WTC11 (cell line): ENCODE data around the gene TRIM62. TPM values are rescaled to one million over a fixed set of nuclear protein-coding genes. Genes with fewer than 3 reads are reported as not detected.

ENCODE experiments used
- ATAC-seq: fragments of 200-7000 bp; cut with Tn5 transposase; 2 replicates; pipeline ENCODE4 v1.10.0; 2021; ENCODE audit warnings: mild to moderate bottlenecking, moderate library complexity
- CTCF ChIA-PET: fragments of 300-600 bp; sonication (Branson Sonifier 250); formaldehyde crosslinking; loops from one replicate; lab custom pipeline; 2021; ENCODE audit warnings: antibody characterized with exemption; lab: Charles Lee
- POLR2A ChIA-PET: fragments of 350-600 bp; sonication (Branson Sonifier 250); formaldehyde crosslinking; loops from one replicate; lab custom pipeline; 2021; ENCODE audit warnings: antibody characterized with exemption; lab: Charles Lee
- DNase-seq: peaks from one replicate; pipeline ENCODE4 v3.0.0; 2021; ENCODE audit warnings: low spot score
- H3K27ac Mint-ChIP-seq: 2 replicates; pipeline ENCODE4 v1.8.0; 2021; ENCODE audit warnings: mixed read lengths
- H3K27me3 Mint-ChIP-seq: 2 replicates; pipeline ENCODE4 v1.8.0; 2021; ENCODE audit warnings: low read depth, mild to moderate bottlenecking, moderate library complexity, mixed read lengths
- H3K36me3 Mint-ChIP-seq: 2 replicates; pipeline ENCODE4 v1.8.0; 2021; ENCODE audit warnings: mixed read lengths
- H3K4me1 Mint-ChIP-seq: 2 replicates; pipeline ENCODE4 v1.8.0; 2022; ENCODE audit warnings: mixed read lengths
- H3K4me3 Mint-ChIP-seq: 2 replicates; pipeline ENCODE4 v1.8.0; 2021; ENCODE audit warnings: mild to moderate bottlenecking, moderate library complexity, mixed read lengths
- H3K9me3 Mint-ChIP-seq: 2 replicates; pipeline ENCODE4 v1.8.0; 2021; ENCODE audit warnings: mixed read lengths
- ATF1 ChIP-seq: sonication (generic); formaldehyde crosslinking; IDR thresholded peaks from 2 replicates; pipeline ENCODE4 v1.8.1; 2023; ENCODE audit warnings: mild to moderate bottlenecking, moderate library complexity, missing genetic modification reagents
- EMX1 ChIP-seq: fragments of 250-450 bp; sonication (Bioruptor Pico); IDR thresholded peaks from 2 replicates; pipeline ENCODE4 v1.8.0; 2021; ENCODE audit warnings: mild to moderate bottlenecking
- ESRRA ChIP-seq: sonication (generic); formaldehyde crosslinking; IDR thresholded peaks from 2 replicates; pipeline ENCODE4 v1.8.1; 2022; ENCODE audit warnings: mild to moderate bottlenecking, missing genetic modification reagents, borderline replicate concordance
- FOXJ3 ChIP-seq: sonication (generic); formaldehyde crosslinking; IDR thresholded peaks from 2 replicates; pipeline ENCODE4 v1.9.0; 2021; ENCODE audit warnings: missing genetic modification reagents, mild to moderate bottlenecking, borderline replicate concordance
- FOXK1 ChIP-seq: sonication (generic); formaldehyde crosslinking; IDR thresholded peaks from 2 replicates; pipeline ENCODE4 v1.8.0; 2022; ENCODE audit warnings: mild to moderate bottlenecking, moderate library complexity, missing genetic modification reagents
- KAT7 ChIP-seq: sonication (generic); formaldehyde crosslinking; IDR thresholded peaks from 2 replicates; pipeline ENCODE4 v1.8.1; 2023; ENCODE audit warnings: missing genetic modification reagents, mild to moderate bottlenecking, borderline replicate concordance
- NFYB ChIP-seq: sonication (generic); formaldehyde crosslinking; conservative IDR thresholded peaks from 2 replicates; pipeline ENCODE4 v1.8.0; 2022; ENCODE audit warnings: low read depth, missing genetic modification reagents
- NR1H2 ChIP-seq: sonication (generic); formaldehyde crosslinking; IDR thresholded peaks from 2 replicates; pipeline ENCODE4 v1.9.0; 2021; ENCODE audit warnings: mild to moderate bottlenecking, moderate library complexity, missing genetic modification reagents
- NR2C2 ChIP-seq: sonication (generic); formaldehyde crosslinking; IDR thresholded peaks from 2 replicates; pipeline ENCODE4 v1.8.0; 2022; ENCODE audit warnings: mild to moderate bottlenecking, missing genetic modification reagents
- PRRX2 ChIP-seq: fragments of 250-450 bp; sonication (Bioruptor Pico); IDR thresholded peaks from 2 replicates; pipeline ENCODE4 v1.8.0; 2021; ENCODE audit warnings: mild to moderate bottlenecking
- SOX15 ChIP-seq: fragments of 250-450 bp; sonication (Bioruptor Pico); IDR thresholded peaks from 2 replicates; pipeline ENCODE4 v1.9.0; 2021; ENCODE audit warnings: mild to moderate bottlenecking
- SP1 ChIP-seq: sonication (generic); formaldehyde crosslinking; conservative IDR thresholded peaks from 2 replicates; pipeline ENCODE4 v1.8.1; 2022; ENCODE audit warnings: missing genetic modification reagents
- TCF7 ChIP-seq: sonication (generic); formaldehyde crosslinking; IDR thresholded peaks from 2 replicates; pipeline ENCODE4 v1.8.0; 2022; ENCODE audit warnings: mild to moderate bottlenecking, low read depth, missing genetic modification reagents, moderate library complexity
- ZNF138 ChIP-seq: sonication (generic); formaldehyde crosslinking; conservative IDR thresholded peaks from 2 replicates; pipeline ENCODE4 v1.8.1; 2022; ENCODE audit warnings: mild to moderate bottlenecking, moderate library complexity, missing genetic modification reagents
- ZNF396 ChIP-seq: fragments of 250-450 bp; sonication (Bioruptor Pico); IDR thresholded peaks from 2 replicates; pipeline ENCODE4 v1.8.0; 2021; ENCODE audit warnings: mild to moderate bottlenecking, moderate library complexity, borderline replicate concordance
- ZNF416 ChIP-seq: fragments of 250-450 bp; sonication (Bioruptor Pico); IDR thresholded peaks from 2 replicates; pipeline ENCODE4 v1.9.0; 2021; ENCODE audit warnings: mild to moderate bottlenecking, inconsistent platforms
- total RNA-seq: library from RNA; stranded (reverse); gene quantifications from 3 replicates; pipeline ENCODE4 v1.2.3, GENCODE V29; 2021
- TF ChIP-seq, protein P1 (sequence below): sonication (generic); formaldehyde crosslinking; conservative IDR thresholded peaks from 2 replicates; pipeline ENCODE4 v1.8.1; 2023; ENCODE audit warnings: mild to moderate bottlenecking, low read depth, missing genetic modification reagents, moderate library complexity
- TF ChIP-seq, protein P2 (sequence below): sonication (generic); formaldehyde crosslinking; IDR thresholded peaks from 2 replicates; pipeline ENCODE4 v1.8.1; 2023; ENCODE audit warnings: mild to moderate bottlenecking, missing genetic modification reagents
- TF ChIP-seq, protein P3 (sequence below): fragments of 250-450 bp; sonication (Bioruptor Pico); IDR thresholded peaks from 2 replicates; pipeline ENCODE4 v1.9.0; 2021; ENCODE audit warnings: mild to moderate bottlenecking
- TF ChIP-seq, protein P4 (sequence below): fragments of 250-450 bp; sonication (Bioruptor Pico); IDR thresholded peaks from 2 replicates; pipeline ENCODE4 v1.9.0; 2021; ENCODE audit warnings: mild to moderate bottlenecking
- TF ChIP-seq, protein P5 (sequence below): sonication (generic); formaldehyde crosslinking; IDR thresholded peaks from 2 replicates; pipeline ENCODE4 v1.8.1; 2023; ENCODE audit warnings: mild to moderate bottlenecking, missing genetic modification reagents, moderate library complexity
- TF ChIP-seq, protein P6 (sequence below): sonication (generic); formaldehyde crosslinking; IDR thresholded peaks from 2 replicates; pipeline ENCODE4 v1.8.1; 2022; ENCODE audit warnings: mild to moderate bottlenecking, moderate library complexity, missing genetic modification reagents
- TF ChIP-seq, protein P7 (sequence below): sonication (generic); formaldehyde crosslinking; IDR thresholded peaks from 2 replicates; pipeline ENCODE4 v1.8.1; 2022; ENCODE audit warnings: low read depth, missing genetic modification reagents, borderline replicate concordance
- TF ChIP-seq, protein P8 (sequence below): fragments of 200-600 bp; IDR thresholded peaks from 2 replicates; pipeline ENCODE4 v1.8.0; 2022; ENCODE audit warnings: antibody characterized with exemption

The TRIM62 gene
- total RNA-seq, 1 experiment from 2014 or later: 13.6 TPM

DNA sequence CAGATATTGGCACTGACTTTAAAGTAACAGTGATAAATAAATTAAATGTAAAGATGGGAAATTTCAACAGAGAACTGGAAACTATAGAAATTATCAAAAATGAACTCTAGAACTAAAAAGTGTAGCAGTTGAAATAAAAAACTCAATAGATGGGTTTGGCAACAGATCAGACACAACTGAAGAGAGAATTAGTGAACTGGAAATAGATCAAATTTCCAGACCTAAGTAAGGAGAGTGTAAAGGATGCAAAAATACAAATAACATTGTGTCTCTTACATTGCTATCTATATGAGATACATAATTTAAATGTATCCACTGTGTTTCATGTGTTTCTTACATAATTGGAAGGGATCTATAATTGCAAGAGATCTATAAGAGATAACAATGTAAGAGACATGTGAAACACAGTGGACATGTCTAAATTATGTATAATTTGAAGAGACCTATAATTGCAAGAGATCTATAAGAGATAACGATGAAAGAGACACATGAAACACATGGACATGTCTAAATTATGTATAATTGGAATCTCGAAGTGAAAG, 42.4 kb upstream of the TRIM62 start (continued):
- no peak for TF ChIP-seq SOX15 (CRISPR knock-in tag)
- no peak for TF ChIP-seq TCF7 (CRISPR knock-in tag)
- no peak for TF ChIP-seq SP1 (CRISPR knock-in tag)
- TF ChIP-seq NR2C2 (CRISPR knock-in tag): no peak
- TF ChIP-seq, protein P1, sequence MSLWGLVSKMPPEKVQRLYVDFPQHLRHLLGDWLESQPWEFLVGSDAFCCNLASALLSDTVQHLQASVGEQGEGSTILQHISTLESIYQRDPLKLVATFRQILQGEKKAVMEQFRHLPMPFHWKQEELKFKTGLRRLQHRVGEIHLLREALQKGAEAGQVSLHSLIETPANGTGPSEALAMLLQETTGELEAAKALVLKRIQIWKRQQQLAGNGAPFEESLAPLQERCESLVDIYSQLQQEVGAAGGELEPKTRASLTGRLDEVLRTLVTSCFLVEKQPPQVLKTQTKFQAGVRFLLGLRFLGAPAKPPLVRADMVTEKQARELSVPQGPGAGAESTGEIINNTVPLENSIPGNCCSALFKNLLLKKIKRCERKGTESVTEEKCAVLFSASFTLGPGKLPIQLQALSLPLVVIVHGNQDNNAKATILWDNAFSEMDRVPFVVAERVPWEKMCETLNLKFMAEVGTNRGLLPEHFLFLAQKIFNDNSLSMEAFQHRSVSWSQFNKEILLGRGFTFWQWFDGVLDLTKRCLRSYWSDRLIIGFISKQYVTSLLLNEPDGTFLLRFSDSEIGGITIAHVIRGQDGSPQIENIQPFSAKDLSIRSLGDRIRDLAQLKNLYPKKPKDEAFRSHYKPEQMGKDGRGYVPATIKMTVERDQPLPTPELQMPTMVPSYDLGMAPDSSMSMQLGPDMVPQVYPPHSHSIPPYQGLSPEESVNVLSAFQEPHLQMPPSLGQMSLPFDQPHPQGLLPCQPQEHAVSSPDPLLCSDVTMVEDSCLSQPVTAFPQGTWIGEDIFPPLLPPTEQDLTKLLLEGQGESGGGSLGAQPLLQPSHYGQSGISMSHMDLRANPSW (CRISPR knock-in tag): no peak
- no peak for TF ChIP-seq NR1H2 (CRISPR knock-in tag)
- TF ChIP-seq, protein P2, sequence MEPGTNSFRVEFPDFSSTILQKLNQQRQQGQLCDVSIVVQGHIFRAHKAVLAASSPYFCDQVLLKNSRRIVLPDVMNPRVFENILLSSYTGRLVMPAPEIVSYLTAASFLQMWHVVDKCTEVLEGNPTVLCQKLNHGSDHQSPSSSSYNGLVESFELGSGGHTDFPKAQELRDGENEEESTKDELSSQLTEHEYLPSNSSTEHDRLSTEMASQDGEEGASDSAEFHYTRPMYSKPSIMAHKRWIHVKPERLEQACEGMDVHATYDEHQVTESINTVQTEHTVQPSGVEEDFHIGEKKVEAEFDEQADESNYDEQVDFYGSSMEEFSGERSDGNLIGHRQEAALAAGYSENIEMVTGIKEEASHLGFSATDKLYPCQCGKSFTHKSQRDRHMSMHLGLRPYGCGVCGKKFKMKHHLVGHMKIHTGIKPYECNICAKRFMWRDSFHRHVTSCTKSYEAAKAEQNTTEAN: no peak
- TF ChIP-seq, protein P3, sequence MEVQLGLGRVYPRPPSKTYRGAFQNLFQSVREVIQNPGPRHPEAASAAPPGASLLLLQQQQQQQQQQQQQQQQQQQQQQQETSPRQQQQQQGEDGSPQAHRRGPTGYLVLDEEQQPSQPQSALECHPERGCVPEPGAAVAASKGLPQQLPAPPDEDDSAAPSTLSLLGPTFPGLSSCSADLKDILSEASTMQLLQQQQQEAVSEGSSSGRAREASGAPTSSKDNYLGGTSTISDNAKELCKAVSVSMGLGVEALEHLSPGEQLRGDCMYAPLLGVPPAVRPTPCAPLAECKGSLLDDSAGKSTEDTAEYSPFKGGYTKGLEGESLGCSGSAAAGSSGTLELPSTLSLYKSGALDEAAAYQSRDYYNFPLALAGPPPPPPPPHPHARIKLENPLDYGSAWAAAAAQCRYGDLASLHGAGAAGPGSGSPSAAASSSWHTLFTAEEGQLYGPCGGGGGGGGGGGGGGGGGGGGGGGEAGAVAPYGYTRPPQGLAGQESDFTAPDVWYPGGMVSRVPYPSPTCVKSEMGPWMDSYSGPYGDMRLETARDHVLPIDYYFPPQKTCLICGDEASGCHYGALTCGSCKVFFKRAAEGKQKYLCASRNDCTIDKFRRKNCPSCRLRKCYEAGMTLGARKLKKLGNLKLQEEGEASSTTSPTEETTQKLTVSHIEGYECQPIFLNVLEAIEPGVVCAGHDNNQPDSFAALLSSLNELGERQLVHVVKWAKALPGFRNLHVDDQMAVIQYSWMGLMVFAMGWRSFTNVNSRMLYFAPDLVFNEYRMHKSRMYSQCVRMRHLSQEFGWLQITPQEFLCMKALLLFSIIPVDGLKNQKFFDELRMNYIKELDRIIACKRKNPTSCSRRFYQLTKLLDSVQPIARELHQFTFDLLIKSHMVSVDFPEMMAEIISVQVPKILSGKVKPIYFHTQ (CRISPR knock-in tag): no peak
- TF ChIP-seq, protein P4, sequence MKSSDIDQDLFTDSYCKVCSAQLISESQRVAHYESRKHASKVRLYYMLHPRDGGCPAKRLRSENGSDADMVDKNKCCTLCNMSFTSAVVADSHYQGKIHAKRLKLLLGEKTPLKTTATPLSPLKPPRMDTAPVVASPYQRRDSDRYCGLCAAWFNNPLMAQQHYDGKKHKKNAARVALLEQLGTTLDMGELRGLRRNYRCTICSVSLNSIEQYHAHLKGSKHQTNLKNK (CRISPR knock-in tag): no peak
- TF ChIP-seq, protein P5, sequence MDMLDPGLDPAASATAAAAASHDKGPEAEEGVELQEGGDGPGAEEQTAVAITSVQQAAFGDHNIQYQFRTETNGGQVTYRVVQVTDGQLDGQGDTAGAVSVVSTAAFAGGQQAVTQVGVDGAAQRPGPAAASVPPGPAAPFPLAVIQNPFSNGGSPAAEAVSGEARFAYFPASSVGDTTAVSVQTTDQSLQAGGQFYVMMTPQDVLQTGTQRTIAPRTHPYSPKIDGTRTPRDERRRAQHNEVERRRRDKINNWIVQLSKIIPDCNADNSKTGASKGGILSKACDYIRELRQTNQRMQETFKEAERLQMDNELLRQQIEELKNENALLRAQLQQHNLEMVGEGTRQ (CRISPR knock-in tag): no peak

DNA sequence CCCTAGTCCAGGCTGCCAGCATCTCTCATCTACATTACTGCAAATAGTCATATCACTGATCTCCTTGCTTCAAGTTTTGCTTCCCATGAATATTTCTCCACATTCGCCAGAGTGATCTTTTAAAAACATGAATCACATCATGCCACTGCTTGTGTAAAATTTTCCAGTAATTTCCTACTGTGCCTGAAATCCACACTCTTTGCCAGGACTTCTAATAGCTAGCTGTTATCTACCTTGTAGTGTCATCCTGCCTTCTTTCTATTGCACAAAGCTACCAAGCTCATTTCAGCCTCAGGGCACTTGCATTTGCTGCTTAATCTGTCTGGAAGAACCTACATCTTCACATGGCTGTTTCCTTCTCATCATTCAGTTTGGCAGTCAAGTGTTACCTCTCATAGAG, 40.5 kb upstream of the TRIM62 start:
- CTCF ChIA-PET: interaction anchor here (1.2 kb wide), 1 partner anchor 85 kb away, joined by 3 read pairs; no protein-coding TSS in a partner anchor
- ATAC-seq (no peak), DNase-seq (no peak)
- Mint-ChIP-seq H3K9me3 (peaks cover 17% of the 10 kb centered on the region), H3K27ac (no peak overlapping the region), H3K4me1 (peaks cover 6% of the 10 kb centered on the region), H3K4me3 (no peak overlapping the region), H3K27me3 (peaks cover 25% of the 10 kb centered on the region), H3K36me3 (peaks cover 3% of the 10 kb centered on the region; the same call in 1 of the 2 replicates)
- TF ChIP-seq ZNF138 (no peak), PRRX2 (CRISPR knock-in tag) (no peak), EMX1 (CRISPR knock-in tag) (no peak), ATF1 (CRISPR knock-in tag) (no peak), ESRRA (CRISPR knock-in tag) (no peak), ZNF416 (CRISPR knock-in tag) (no peak), FOXK1 (CRISPR knock-in tag) (no peak), NFYB (CRISPR knock-in tag) (no peak), KAT7 (CRISPR knock-in tag) (no peak), ZNF396 (CRISPR knock-in tag) (no peak), FOXJ3 (no peak)
- TF ChIP-seq, protein P6, sequence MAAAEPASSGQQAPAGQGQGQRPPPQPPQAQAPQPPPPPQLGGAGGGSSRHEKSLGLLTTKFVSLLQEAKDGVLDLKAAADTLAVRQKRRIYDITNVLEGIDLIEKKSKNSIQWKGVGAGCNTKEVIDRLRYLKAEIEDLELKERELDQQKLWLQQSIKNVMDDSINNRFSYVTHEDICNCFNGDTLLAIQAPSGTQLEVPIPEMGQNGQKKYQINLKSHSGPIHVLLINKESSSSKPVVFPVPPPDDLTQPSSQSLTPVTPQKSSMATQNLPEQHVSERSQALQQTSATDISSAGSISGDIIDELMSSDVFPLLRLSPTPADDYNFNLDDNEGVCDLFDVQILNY (CRISPR knock-in tag): no peak
- TF ChIP-seq, protein P7, sequence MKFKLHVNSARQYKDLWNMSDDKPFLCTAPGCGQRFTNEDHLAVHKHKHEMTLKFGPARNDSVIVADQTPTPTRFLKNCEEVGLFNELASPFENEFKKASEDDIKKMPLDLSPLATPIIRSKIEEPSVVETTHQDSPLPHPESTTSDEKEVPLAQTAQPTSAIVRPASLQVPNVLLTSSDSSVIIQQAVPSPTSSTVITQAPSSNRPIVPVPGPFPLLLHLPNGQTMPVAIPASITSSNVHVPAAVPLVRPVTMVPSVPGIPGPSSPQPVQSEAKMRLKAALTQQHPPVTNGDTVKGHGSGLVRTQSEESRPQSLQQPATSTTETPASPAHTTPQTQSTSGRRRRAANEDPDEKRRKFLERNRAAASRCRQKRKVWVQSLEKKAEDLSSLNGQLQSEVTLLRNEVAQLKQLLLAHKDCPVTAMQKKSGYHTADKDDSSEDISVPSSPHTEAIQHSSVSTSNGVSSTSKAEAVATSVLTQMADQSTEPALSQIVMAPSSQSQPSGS (CRISPR knock-in tag): no peak
- TF ChIP-seq, protein P8, sequence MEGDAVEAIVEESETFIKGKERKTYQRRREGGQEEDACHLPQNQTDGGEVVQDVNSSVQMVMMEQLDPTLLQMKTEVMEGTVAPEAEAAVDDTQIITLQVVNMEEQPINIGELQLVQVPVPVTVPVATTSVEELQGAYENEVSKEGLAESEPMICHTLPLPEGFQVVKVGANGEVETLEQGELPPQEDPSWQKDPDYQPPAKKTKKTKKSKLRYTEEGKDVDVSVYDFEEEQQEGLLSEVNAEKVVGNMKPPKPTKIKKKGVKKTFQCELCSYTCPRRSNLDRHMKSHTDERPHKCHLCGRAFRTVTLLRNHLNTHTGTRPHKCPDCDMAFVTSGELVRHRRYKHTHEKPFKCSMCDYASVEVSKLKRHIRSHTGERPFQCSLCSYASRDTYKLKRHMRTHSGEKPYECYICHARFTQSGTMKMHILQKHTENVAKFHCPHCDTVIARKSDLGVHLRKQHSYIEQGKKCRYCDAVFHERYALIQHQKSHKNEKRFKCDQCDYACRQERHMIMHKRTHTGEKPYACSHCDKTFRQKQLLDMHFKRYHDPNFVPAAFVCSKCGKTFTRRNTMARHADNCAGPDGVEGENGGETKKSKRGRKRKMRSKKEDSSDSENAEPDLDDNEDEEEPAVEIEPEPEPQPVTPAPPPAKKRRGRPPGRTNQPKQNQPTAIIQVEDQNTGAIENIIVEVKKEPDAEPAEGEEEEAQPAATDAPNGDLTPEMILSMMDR: no peak
- POLR2A ChIA-PET: no interaction called here
